GM21447 (cell line): ENCODE data around the gene H3-3A.

Experiments used
- ATAC-seq: cut with Tn5 transposase; IDR thresholded peaks from one replicate; pipeline ENCODE4 v1.9.1; 2021; ENCODE audit not compliant: unreplicated experiment

H3-3A gene

GRCh38 chr1:226062558-226063223 is at the start of gene H3-3A:
Gene H3-3A (plus strand): TSS chr1:226062716. CDS start chr1:226064352, 1,636 bp downstream.
- peak; percentile 73 for ATAC-seq

GRCh38 chr1:226017070-226017469 is 45.4 kb upstream of the H3-3A start:
- no peak for ATAC-seq

- no peak for ATAC-seq
These were observed 42.9 kb upstream of the H3-3A start for GRCh38 chr1:226019572-226019971.

- ATAC-seq, result no peak
These were observed 41.1 kb upstream of the H3-3A start for GRCh38 chr1:226021401-226021800.

GRCh38 chr1:226021801-226022200 is 40.7 kb upstream of the H3-3A start:
- no peak for ATAC-seq

GRCh38 chr1:226023735-226024134 is 38.8 kb upstream of the H3-3A start:
- no peak for ATAC-seq

GRCh38 chr1:226026833-226027232 is 35.7 kb upstream of the H3-3A start:
- no peak for ATAC-seq

DNA sequence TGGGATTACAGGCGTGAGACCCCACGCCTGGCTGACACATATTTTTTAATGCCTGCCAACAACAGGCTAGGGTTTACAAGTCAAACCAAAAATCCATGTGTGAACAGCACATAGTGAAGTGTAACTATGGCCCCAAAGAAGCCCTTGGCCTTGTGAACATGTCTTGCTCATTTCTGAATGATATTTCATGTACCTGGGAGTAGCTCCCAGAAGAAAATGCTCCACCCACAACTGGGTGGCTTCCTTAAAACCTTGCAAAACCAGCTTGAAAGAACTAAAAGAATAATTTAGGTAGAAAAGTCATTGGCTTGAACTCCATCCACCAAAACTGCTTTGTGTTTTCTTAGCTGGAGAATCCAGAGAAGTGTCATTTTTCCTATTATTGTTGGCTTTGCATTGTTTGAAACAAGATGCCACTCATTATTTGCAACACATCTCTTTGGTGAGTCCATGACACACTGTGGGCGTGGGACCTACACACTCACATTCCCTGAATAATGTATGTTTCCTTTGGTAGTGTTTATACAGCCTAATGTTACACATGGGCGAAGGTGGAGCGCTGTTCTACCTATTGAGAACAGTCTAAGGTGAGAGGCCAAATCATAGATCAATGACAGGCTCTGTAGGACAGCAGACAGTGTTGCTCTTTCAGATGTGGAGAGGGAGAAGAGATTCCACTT is 34.8 kb upstream of the H3-3A start:
- ATAC-seq, result no peak

GRCh38 chr1:226029093-226029496 is 33.4 kb upstream of the H3-3A start:
- ATAC-seq, result peak; percentile 88

- ATAC-seq, result no peak
These were observed 32.8 kb upstream of the H3-3A start for GRCh38 chr1:226029568-226030225.

DNA sequence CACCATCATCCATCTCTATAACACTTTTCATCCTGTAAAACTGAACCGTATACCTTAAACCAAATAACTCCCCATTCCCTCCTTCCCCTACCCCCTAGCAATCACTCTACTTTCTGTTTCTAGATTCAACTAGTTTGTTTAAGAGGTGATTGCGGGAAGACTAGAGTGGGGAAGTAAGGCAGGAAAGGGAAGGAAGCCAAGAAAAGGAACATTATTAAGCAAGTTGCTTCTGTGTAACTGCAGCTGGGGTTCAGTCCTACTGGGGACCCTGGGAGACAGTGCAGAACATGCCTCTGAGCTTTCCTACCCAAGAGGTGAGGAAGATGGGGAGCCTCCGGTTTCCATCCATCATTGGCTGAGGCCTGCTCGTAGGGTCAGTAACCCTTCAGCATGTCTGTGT is 28.9 kb upstream of the H3-3A start:
- no peak for ATAC-seq

DNA sequence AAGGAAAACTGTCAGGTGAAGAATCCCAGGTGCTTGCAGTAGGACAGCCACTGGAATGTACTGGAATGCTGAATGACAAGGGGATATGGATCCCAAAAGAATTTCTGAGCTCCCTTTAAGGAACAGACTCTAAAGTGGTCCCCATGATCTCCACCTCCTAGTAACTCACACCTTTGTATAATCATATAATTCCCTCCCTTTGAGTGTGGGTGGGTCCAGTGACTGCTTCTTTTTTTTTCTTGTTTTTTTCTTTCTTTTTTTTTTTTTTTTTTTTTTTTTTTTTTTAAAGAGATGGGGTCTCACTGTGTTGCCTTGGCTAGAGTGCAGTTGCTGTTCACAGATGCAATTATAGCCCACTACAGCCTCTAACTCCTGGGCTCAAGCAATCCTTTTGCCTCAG is 28.5 kb upstream of the H3-3A start:
- no peak for ATAC-seq

- ATAC-seq, result no peak
These were observed 28.0 kb upstream of the H3-3A start for GRCh38 chr1:226034482-226034881.

- ATAC-seq, result no peak
These were observed 26.6 kb upstream of the H3-3A start for GRCh38 chr1:226035915-226036314.

DNA sequence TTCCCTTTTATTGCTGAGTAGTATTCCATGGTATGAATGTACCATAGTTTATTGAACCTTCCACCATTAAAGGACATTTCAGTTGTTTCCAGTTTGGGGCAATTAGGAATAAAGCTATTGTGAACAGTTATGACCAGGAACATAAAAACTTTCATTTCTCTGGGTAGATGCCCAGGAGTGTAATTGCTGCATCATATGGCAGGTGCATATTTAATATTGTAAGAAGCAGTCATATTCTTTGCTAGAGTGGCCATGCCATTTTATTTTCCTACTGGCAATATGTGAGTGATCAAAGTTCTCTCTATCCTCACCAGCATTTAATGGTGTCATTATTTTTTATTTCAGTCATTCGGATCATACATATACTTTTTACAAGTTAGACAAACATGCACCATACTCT is 23.9 kb upstream of the H3-3A start:
- ATAC-seq, result no peak

GRCh38 chr1:226041419-226041818 is 21.1 kb upstream of the H3-3A start:
- no peak for ATAC-seq

- no peak for ATAC-seq
These were observed 17.9 kb upstream of the H3-3A start for GRCh38 chr1:226044514-226045101.

- no peak for ATAC-seq
These were observed 16.3 kb upstream of the H3-3A start for GRCh38 chr1:226046240-226046639.

DNA sequence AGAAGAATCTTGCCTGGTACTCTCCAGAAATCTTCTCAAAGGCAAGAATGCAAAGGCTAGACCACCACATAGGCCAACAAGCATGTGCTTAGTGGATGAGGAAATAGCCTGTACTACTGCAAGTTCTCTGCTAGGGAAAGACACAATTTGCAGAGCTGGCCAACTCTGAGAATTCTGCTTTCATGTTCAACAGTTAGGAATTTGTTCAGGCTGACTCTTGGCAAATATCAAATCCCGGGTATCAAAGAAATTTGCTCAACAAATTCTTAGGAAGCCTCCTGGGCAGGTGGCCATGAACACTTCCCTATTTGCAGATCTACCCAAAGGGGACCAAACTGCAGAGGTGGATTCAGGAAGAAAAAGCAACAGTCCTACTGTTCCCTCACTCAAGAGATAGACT is 15.0 kb upstream of the H3-3A start:
- no peak for ATAC-seq

DNA sequence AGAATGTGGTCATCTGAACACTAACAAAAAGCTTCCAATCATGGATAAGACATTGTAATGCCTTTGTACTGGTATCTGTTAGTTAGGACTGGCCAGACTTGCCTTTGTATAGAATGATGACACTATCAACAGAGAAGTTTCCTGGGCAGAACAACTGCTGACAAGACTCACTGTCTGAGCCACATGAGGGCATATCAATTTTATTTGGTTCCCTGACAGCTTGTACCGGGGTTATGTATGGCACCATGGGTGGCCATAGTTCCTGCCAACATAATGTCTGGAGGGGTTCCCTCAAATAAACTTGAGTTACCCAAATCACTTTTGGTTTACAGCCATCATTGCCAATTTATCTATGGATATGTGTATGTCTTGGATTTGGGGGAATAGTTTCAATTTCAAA is 13.6 kb upstream of the H3-3A start:
- ATAC-seq, result no peak

DNA sequence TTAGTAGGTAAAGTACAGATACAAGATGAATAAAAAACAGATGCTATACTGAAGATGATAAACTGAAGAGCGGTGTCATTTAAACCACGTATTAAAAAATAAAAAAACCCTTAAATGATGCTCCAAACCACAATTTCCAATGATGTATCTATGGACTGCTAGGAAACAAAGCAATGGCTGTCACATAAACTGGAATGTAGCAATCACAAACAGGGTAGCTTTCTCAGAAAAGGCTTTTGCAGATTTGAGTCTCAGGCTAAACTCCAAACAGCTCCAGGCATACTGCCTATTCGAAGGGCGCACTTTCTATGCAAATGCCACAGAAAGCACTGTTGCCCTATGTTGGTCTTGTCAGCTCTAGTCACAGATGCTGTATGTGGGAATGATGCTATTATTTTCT is 12.4 kb upstream of the H3-3A start:
- ATAC-seq, result no peak

- ATAC-seq, result no peak
These were observed 11.2 kb upstream of the H3-3A start for GRCh38 chr1:226051365-226051764.
